GDM1 (cell line): ENCODE results near the gene KRT33A.

ENCODE experiments used
- DNase-seq: peaks from one replicate; lab custom pipeline; 2025; lab: John Stamatoyannopoulos, UW

The KRT33A gene

GRCh38 chr17:41301916-41302901 lies 48.4 kb downstream of the KRT33A start, which contains the start of gene KRTAP29-1:
KRTAP29-1 (minus strand) TSS chr17:41302851; CDS start chr17:41302851, 0 bp downstream.
- no peak for DNase-seq

GRCh38 chr17:41301204-41301790 lies 49.3 kb downstream of the KRT33A start:
- no peak for DNase-seq

- DNase-seq = no peak
These were observed 52.0 kb downstream of the KRT33A start for GRCh38 chr17:41298458-41299135.

GRCh38 chr17:41296846-41297245 lies 53.8 kb downstream of the KRT33A start:
- DNase-seq = no peak
